PC-3 (cell line): ENCODE data around the gene ZNF831.

Source experiments
- EZH2 ChIP-seq: fragments of 300-600 bp; sonication (generic); IDR thresholded peaks from one replicate; pipeline ENCODE4 v1.6.1; 2017; ENCODE audit warnings: antibody characterized with exemption, mild to moderate bottlenecking, low read length; ENCODE audit not compliant: unreplicated experiment
- EZH2phosphoT487 ChIP-seq: fragments of 300-600 bp; sonication (generic); IDR thresholded peaks from 2 replicates; pipeline ENCODE4 v1.6.1; 2018; ENCODE audit warnings: mild to moderate bottlenecking, antibody characterized with exemption, low read length, borderline replicate concordance
- TF ChIP-seq, protein P1 (sequence below): fragments of 300-600 bp; sonication (generic); conservative IDR thresholded peaks from 2 replicates; pipeline ENCODE4 v1.5.1; 2017; ENCODE audit warnings: antibody characterized with exemption, low read depth, mild to moderate bottlenecking, low read length

DNA sequence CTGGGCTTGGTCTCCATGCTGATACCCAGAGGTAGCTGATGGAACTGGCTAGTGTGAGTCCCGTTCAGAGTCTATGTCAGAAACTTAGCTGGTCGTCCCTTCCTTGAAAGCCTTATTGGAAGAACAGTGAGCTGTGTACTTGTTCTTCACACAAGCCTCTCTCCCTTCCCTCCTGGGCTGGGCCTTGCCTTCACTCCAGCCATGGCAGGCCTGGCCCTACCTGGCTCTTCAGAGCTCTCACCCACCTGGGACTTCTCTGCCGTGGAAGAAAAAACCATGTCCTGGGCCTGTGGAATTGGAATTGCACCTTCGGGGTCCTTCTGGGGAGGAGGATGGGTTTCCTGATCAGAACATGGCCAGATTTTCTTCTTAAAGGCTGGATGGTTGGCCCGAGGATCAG lies 20.3 kb upstream of the ZNF831 start:
- TF ChIP-seq, protein P1, sequence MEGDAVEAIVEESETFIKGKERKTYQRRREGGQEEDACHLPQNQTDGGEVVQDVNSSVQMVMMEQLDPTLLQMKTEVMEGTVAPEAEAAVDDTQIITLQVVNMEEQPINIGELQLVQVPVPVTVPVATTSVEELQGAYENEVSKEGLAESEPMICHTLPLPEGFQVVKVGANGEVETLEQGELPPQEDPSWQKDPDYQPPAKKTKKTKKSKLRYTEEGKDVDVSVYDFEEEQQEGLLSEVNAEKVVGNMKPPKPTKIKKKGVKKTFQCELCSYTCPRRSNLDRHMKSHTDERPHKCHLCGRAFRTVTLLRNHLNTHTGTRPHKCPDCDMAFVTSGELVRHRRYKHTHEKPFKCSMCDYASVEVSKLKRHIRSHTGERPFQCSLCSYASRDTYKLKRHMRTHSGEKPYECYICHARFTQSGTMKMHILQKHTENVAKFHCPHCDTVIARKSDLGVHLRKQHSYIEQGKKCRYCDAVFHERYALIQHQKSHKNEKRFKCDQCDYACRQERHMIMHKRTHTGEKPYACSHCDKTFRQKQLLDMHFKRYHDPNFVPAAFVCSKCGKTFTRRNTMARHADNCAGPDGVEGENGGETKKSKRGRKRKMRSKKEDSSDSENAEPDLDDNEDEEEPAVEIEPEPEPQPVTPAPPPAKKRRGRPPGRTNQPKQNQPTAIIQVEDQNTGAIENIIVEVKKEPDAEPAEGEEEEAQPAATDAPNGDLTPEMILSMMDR, result no peak
- no peak for TF ChIP-seq EZH2phosphoT487
- no peak for TF ChIP-seq EZH2
